ENCODE measurements around the gene LPP.

LPP gene

GRCh38 chr3:188176884-188177283, 22.9 kb downstream of the LPP start:
- TF ChIP-seq, protein P1, sequence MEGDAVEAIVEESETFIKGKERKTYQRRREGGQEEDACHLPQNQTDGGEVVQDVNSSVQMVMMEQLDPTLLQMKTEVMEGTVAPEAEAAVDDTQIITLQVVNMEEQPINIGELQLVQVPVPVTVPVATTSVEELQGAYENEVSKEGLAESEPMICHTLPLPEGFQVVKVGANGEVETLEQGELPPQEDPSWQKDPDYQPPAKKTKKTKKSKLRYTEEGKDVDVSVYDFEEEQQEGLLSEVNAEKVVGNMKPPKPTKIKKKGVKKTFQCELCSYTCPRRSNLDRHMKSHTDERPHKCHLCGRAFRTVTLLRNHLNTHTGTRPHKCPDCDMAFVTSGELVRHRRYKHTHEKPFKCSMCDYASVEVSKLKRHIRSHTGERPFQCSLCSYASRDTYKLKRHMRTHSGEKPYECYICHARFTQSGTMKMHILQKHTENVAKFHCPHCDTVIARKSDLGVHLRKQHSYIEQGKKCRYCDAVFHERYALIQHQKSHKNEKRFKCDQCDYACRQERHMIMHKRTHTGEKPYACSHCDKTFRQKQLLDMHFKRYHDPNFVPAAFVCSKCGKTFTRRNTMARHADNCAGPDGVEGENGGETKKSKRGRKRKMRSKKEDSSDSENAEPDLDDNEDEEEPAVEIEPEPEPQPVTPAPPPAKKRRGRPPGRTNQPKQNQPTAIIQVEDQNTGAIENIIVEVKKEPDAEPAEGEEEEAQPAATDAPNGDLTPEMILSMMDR (IDR thresholded peaks at IDR 0.05; ENCODE audit: poor library complexity, severe bottlenecking), result no peak
- H3K36me3 ChIP-seq (ENCODE audit: low read depth), result peaks cover 14% of the 10 kb centered on the region
- DNase-seq (ENCODE audit: low spot score) (no peak), ATAC-seq (ENCODE audit: low read depth) (no peak)
- H3K27ac ChIP-seq (ENCODE audit: poor library complexity, severe bottlenecking), result no peak overlapping the region
- H3K9me3 ChIP-seq (ENCODE audit: severe bottlenecking), result no peaks in the 10 kb centered on the region
- H3K27me3 ChIP-seq (ENCODE audit: insufficient read depth, poor library complexity, severe bottlenecking), result no peaks in the 10 kb centered on the region
- H3K4me3 ChIP-seq (ENCODE audit: severe bottlenecking), result no peak overlapping the region
- H3K4me1 ChIP-seq (ENCODE audit: insufficient read depth, poor library complexity, severe bottlenecking), result no peaks in the 10 kb centered on the region

DNA sequence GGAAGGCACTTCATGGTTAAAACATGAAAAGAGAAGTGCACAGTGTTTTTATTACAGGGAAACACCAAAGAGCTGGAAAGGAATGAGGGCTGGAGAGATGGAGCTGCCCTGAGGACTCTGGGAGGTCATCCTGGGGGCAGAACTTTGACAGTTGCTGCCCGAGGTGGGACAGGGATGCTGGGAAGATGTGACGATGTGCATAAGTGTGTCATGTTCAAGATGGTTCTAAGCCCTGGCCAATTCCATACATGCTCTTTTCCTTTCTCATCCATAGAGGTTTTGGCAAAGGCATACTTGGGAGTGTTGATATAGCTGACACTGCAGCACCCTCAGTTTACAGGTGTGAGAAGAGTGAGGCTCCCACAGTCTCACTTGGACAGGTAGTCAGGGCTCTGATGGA, 23.8 kb downstream of the LPP start:
- no peak for ATAC-seq (ENCODE audit: low read depth)
- TF ChIP-seq, protein P1 (IDR thresholded peaks at IDR 0.05; ENCODE audit: poor library complexity, severe bottlenecking), result no peak
- H3K27ac ChIP-seq (ENCODE audit: poor library complexity, severe bottlenecking), result no peak overlapping the region
- H3K9me3 ChIP-seq (ENCODE audit: severe bottlenecking), result no peaks in the 10 kb centered on the region
- no peak for DNase-seq (ENCODE audit: low spot score)
- H3K36me3 ChIP-seq (ENCODE audit: low read depth), result peaks cover 14% of the 10 kb centered on the region
- no peak overlapping the region for H3K4me3 ChIP-seq (ENCODE audit: severe bottlenecking)
- no peaks in the 10 kb centered on the region for H3K4me1 ChIP-seq (ENCODE audit: insufficient read depth, poor library complexity, severe bottlenecking)
- H3K27me3 ChIP-seq (ENCODE audit: insufficient read depth, poor library complexity, severe bottlenecking), result no peaks in the 10 kb centered on the region

GRCh38 chr3:188178293-188178936, 24.5 kb downstream of the LPP start:
- ATAC-seq (ENCODE audit: low read depth) (no peak), DNase-seq (ENCODE audit: low spot score) (no peak)
- Histone ChIP-seq H3K27me3 (ENCODE audit: insufficient read depth, poor library complexity, severe bottlenecking) (no peaks in the 10 kb centered on the region), H3K4me1 (ENCODE audit: insufficient read depth, poor library complexity, severe bottlenecking) (no peaks in the 10 kb centered on the region), H3K4me3 (ENCODE audit: severe bottlenecking) (no peak overlapping the region), H3K36me3 (ENCODE audit: low read depth) (peaks cover 14% of the 10 kb centered on the region), H3K9me3 (ENCODE audit: severe bottlenecking) (no peaks in the 10 kb centered on the region), H3K27ac (ENCODE audit: poor library complexity, severe bottlenecking) (no peak overlapping the region)
- TF ChIP-seq, protein P1 (IDR thresholded peaks at IDR 0.05; ENCODE audit: poor library complexity, severe bottlenecking), result no peak

DNA sequence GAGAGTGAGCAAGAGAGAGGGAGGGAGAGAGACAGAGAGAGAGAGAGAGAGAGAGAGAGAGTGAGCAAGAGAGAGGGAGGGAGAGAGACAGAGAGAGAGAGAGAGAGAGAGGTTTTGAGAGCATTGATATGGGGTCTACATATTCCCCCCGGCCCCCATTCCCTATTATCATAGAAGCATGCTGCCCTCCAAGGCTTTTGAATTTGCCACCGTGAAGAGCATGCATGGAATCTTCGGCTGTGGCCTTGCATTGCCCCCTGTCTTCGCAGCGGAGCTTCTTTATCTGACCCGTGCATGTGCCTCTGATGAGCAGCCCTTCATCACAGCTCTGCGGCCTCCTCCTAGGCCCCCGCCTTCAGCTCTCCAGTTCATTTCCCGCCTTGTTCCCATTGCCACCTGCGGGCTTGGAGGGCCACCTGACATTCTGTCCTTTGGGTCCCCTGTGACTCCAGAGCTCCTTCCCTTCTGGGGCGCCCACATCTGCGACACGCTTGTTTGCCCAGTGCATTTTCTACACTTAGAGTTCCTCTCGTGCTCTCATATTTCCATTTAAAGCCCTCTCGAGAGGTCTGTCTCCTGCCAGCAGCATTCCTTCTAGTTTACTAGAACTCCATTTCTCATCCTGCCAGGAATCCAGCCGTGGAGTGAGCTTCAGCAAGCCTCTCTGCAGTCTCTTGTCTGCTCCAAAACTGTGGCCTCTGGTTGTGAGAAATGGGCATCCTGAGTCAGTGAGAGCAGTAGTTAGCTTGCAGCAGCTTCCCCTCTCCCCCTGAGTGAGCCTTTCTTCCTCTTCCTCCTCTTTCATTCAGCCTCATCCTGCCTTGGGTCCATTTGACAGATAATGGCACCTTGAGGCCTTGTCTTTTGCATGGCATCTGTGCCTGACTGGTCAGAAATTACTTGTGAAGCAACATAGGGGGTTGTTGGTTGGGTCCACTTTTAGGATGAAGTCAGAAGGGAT, 25.3 kb downstream of the LPP start:
- no peak overlapping the region for H3K27ac ChIP-seq (ENCODE audit: poor library complexity, severe bottlenecking)
- ATAC-seq (ENCODE audit: low read depth) (0 out of 3 replicates have a peak, but pooled peaks have one; percentile 10), DNase-seq (ENCODE audit: low spot score) (no peak)
- H3K4me3 ChIP-seq (ENCODE audit: severe bottlenecking), result no peak overlapping the region
- H3K36me3 ChIP-seq (ENCODE audit: low read depth), result peaks cover 14% of the 10 kb centered on the region
- no peaks in the 10 kb centered on the region for H3K27me3 ChIP-seq (ENCODE audit: insufficient read depth, poor library complexity, severe bottlenecking)
- no peaks in the 10 kb centered on the region for H3K9me3 ChIP-seq (ENCODE audit: severe bottlenecking)
- no peaks in the 10 kb centered on the region for H3K4me1 ChIP-seq (ENCODE audit: insufficient read depth, poor library complexity, severe bottlenecking)
- TF ChIP-seq, protein P1 (IDR thresholded peaks at IDR 0.05; ENCODE audit: poor library complexity, severe bottlenecking), result no peak
